WTC11 (cell line): ENCODE measurements around the gene ADGRG3. TPM values are rescaled to one million over a fixed set of nuclear protein-coding genes. Genes with fewer than 3 reads are reported as not detected.

Experiments used
- ATAC-seq: fragments of 200-7000 bp; cut with Tn5 transposase; 2 replicates; pipeline ENCODE4 v1.10.0; 2021; ENCODE audit warnings: mild to moderate bottlenecking, moderate library complexity
- CTCF ChIA-PET: fragments of 300-600 bp; sonication (Branson Sonifier 250); formaldehyde crosslinking; loops from one replicate; lab custom pipeline; 2021; ENCODE audit warnings: antibody characterized with exemption; lab: Charles Lee
- POLR2A ChIA-PET: fragments of 350-600 bp; sonication (Branson Sonifier 250); formaldehyde crosslinking; loops from one replicate; lab custom pipeline; 2021; ENCODE audit warnings: antibody characterized with exemption; lab: Charles Lee
- DNase-seq: peaks from one replicate; pipeline ENCODE4 v3.0.0; 2021; ENCODE audit warnings: low spot score
- H3K27ac Mint-ChIP-seq: 2 replicates; pipeline ENCODE4 v1.8.0; 2021; ENCODE audit warnings: mixed read lengths
- H3K27me3 Mint-ChIP-seq: 2 replicates; pipeline ENCODE4 v1.8.0; 2021; ENCODE audit warnings: low read depth, mild to moderate bottlenecking, moderate library complexity, mixed read lengths
- H3K36me3 Mint-ChIP-seq: 2 replicates; pipeline ENCODE4 v1.8.0; 2021; ENCODE audit warnings: mixed read lengths
- H3K4me1 Mint-ChIP-seq: 2 replicates; pipeline ENCODE4 v1.8.0; 2022; ENCODE audit warnings: mixed read lengths
- H3K4me3 Mint-ChIP-seq: 2 replicates; pipeline ENCODE4 v1.8.0; 2021; ENCODE audit warnings: mild to moderate bottlenecking, moderate library complexity, mixed read lengths
- H3K9me3 Mint-ChIP-seq: 2 replicates; pipeline ENCODE4 v1.8.0; 2021; ENCODE audit warnings: mixed read lengths
- ATF2 ChIP-seq: sonication (generic); formaldehyde crosslinking; IDR thresholded peaks from 2 replicates; pipeline ENCODE4 v1.8.1; 2022; ENCODE audit warnings: low read depth, missing genetic modification reagents, borderline replicate concordance
- ATF3 ChIP-seq: sonication (generic); formaldehyde crosslinking; conservative IDR thresholded peaks from 2 replicates; pipeline ENCODE4 v1.8.1; 2022; ENCODE audit warnings: mild to moderate bottlenecking, missing genetic modification reagents
- ATF6 ChIP-seq: sonication (generic); formaldehyde crosslinking; IDR thresholded peaks from 2 replicates; pipeline ENCODE4 v1.8.1; 2023; ENCODE audit warnings: mild to moderate bottlenecking, missing genetic modification reagents
- CDX4 ChIP-seq: fragments of 250-450 bp; sonication (Bioruptor Pico); IDR thresholded peaks from 2 replicates; pipeline ENCODE4 v1.9.0; 2021; ENCODE audit warnings: moderate library complexity, mild to moderate bottlenecking, inconsistent platforms, borderline replicate concordance
- CREM ChIP-seq: sonication (generic); formaldehyde crosslinking; IDR thresholded peaks from 2 replicates; pipeline ENCODE4 v1.8.1; 2022; ENCODE audit warnings: mild to moderate bottlenecking, missing genetic modification reagents, moderate library complexity
- E2F1 ChIP-seq: sonication (generic); formaldehyde crosslinking; IDR thresholded peaks from 2 replicates; pipeline ENCODE4 v1.8.0; 2022; ENCODE audit warnings: mild to moderate bottlenecking, missing genetic modification reagents
- EMX1 ChIP-seq: fragments of 250-450 bp; sonication (Bioruptor Pico); IDR thresholded peaks from 2 replicates; pipeline ENCODE4 v1.8.0; 2021; ENCODE audit warnings: mild to moderate bottlenecking
- ESRRA ChIP-seq: sonication (generic); formaldehyde crosslinking; IDR thresholded peaks from 2 replicates; pipeline ENCODE4 v1.8.1; 2022; ENCODE audit warnings: mild to moderate bottlenecking, missing genetic modification reagents, borderline replicate concordance
- ETV6 ChIP-seq: sonication (generic); formaldehyde crosslinking; IDR thresholded peaks from 2 replicates; pipeline ENCODE4 v1.8.1; 2022; ENCODE audit warnings: mild to moderate bottlenecking, missing genetic modification reagents
- FOXJ3 ChIP-seq: sonication (generic); formaldehyde crosslinking; IDR thresholded peaks from 2 replicates; pipeline ENCODE4 v1.9.0; 2021; ENCODE audit warnings: missing genetic modification reagents, mild to moderate bottlenecking, borderline replicate concordance
- FOXP1 ChIP-seq: sonication (generic); formaldehyde crosslinking; IDR thresholded peaks from 2 replicates; pipeline ENCODE4 v1.8.0; 2022; ENCODE audit warnings: missing genetic modification reagents, mild to moderate bottlenecking, moderate library complexity, borderline replicate concordance
- GABPB1 ChIP-seq: sonication (generic); formaldehyde crosslinking; IDR thresholded peaks from 2 replicates; pipeline ENCODE4 v1.8.1; 2023; ENCODE audit warnings: mild to moderate bottlenecking, missing genetic modification reagents
- GTF2I ChIP-seq: fragments of 250-450 bp; sonication (Bioruptor Pico); conservative IDR thresholded peaks from 2 replicates; pipeline ENCODE4 v1.4.0; 2021; ENCODE audit warnings: mild to moderate bottlenecking
- HMGXB4 ChIP-seq: sonication (generic); formaldehyde crosslinking; IDR thresholded peaks from 2 replicates; pipeline ENCODE4 v1.8.1; 2023; ENCODE audit warnings: mild to moderate bottlenecking, moderate library complexity, missing genetic modification reagents
- JUN ChIP-seq: sonication (generic); formaldehyde crosslinking; IDR thresholded peaks from 2 replicates; pipeline ENCODE4 v1.8.0; 2023; ENCODE audit warnings: mild to moderate bottlenecking, missing genetic modification reagents
- MYBL2 ChIP-seq: sonication (generic); formaldehyde crosslinking; IDR thresholded peaks from 2 replicates; pipeline ENCODE4 v1.8.1; 2023; ENCODE audit warnings: mild to moderate bottlenecking, moderate library complexity, missing genetic modification reagents
- NFYB ChIP-seq: sonication (generic); formaldehyde crosslinking; conservative IDR thresholded peaks from 2 replicates; pipeline ENCODE4 v1.8.0; 2022; ENCODE audit warnings: low read depth, missing genetic modification reagents
- PRRX2 ChIP-seq: fragments of 250-450 bp; sonication (Bioruptor Pico); IDR thresholded peaks from 2 replicates; pipeline ENCODE4 v1.8.0; 2021; ENCODE audit warnings: mild to moderate bottlenecking
- SMAD4 ChIP-seq: sonication (generic); formaldehyde crosslinking; IDR thresholded peaks from 2 replicates; pipeline ENCODE4 v1.8.0; 2022; ENCODE audit warnings: mild to moderate bottlenecking, missing genetic modification reagents
- ZNF317 ChIP-seq: sonication (generic); formaldehyde crosslinking; IDR thresholded peaks from 2 replicates; pipeline ENCODE4 v1.8.1; 2023; ENCODE audit warnings: low read depth, mild to moderate bottlenecking, moderate library complexity, missing genetic modification reagents, borderline replicate concordance
- ZNF396 ChIP-seq: fragments of 250-450 bp; sonication (Bioruptor Pico); IDR thresholded peaks from 2 replicates; pipeline ENCODE4 v1.8.0; 2021; ENCODE audit warnings: mild to moderate bottlenecking, moderate library complexity, borderline replicate concordance
- ZNF416 ChIP-seq: fragments of 250-450 bp; sonication (Bioruptor Pico); IDR thresholded peaks from 2 replicates; pipeline ENCODE4 v1.9.0; 2021; ENCODE audit warnings: mild to moderate bottlenecking, inconsistent platforms
- ZNF532 ChIP-seq: fragments of 250-450 bp; sonication (Bioruptor Pico); IDR thresholded peaks from 2 replicates; pipeline ENCODE4 v1.9.0; 2021; ENCODE audit warnings: mild to moderate bottlenecking, borderline replicate concordance
- total RNA-seq: library from RNA; stranded (reverse); gene quantifications from 3 replicates; pipeline ENCODE4 v1.2.3, GENCODE V29; 2021

The ADGRG3 gene
- total RNA-seq, 1 experiment from 2014 or later, result 0.44 TPM

- ChIA-PET CTCF (interaction anchor here (0.6 to 1.0 kb wide), 3 partner anchors 109 to 320 kb away, joined by 3 to 5 read pairs (median 4); no protein-coding TSS in a partner anchor), POLR2A (no interaction called here)
- ATAC-seq (no peak), DNase-seq (no peak)
- no peaks in the 10 kb centered on the region for H3K36me3 Mint-ChIP-seq
- H3K4me1 Mint-ChIP-seq, result no peaks in the 10 kb centered on the region
- TF ChIP-seq ETV6 (CRISPR knock-in tag) (no peak), E2F1 (CRISPR knock-in tag) (no peak), GABPB1 (CRISPR knock-in tag) (peak; percentile 96)
- H3K9me3 Mint-ChIP-seq, result peaks cover 7% of the 10 kb centered on the region; the same call in 1 of the 2 replicates
- H3K27ac Mint-ChIP-seq, result no peak overlapping the region
- H3K27me3 Mint-ChIP-seq, result no peaks in the 10 kb centered on the region; the same call in 1 of the 2 replicates
- H3K4me3 Mint-ChIP-seq, result no peak overlapping the region
Measured at GRCh38 chr16:57709663-57710062, 41.6 kb downstream of the ADGRG3 start.

- H3K4me1 Mint-ChIP-seq, result no peaks in the 10 kb centered on the region
- DNase-seq, result no peak
- no peak overlapping the region for H3K4me3 Mint-ChIP-seq
- ChIA-PET POLR2A (no interaction called here), CTCF (no interaction called here)
- H3K27me3 Mint-ChIP-seq, result no peaks in the 10 kb centered on the region
- H3K9me3 Mint-ChIP-seq, result peaks cover 7% of the 10 kb centered on the region; the same call in 1 of the 2 replicates
- no peaks in the 10 kb centered on the region for H3K36me3 Mint-ChIP-seq
- TF ChIP-seq ZNF396 (CRISPR knock-in tag) (no peak), ZNF317 (no peak), NFYB (CRISPR knock-in tag) (no peak), MYBL2 (no peak), FOXP1 (no peak), FOXJ3 (no peak), ATF3 (CRISPR knock-in tag) (no peak), ESRRA (CRISPR knock-in tag) (no peak), ZNF416 (CRISPR knock-in tag) (no peak), CDX4 (CRISPR knock-in tag) (no peak), ZNF532 (no peak), GTF2I (no peak), CREM (CRISPR knock-in tag) (no peak), EMX1 (CRISPR knock-in tag) (no peak), PRRX2 (CRISPR knock-in tag) (no peak), SMAD4 (no peak), ATF6 (CRISPR knock-in tag) (no peak), HMGXB4 (no peak), ATF2 (CRISPR knock-in tag) (no peak), JUN (CRISPR knock-in tag) (no peak)
- no peak overlapping the region for H3K27ac Mint-ChIP-seq
- no peak for ATAC-seq
Measured at GRCh38 chr16:57711346-57711745, 43.2 kb downstream of the ADGRG3 start.
